Smooth muscle cell (in vitro differentiated cells): ENCODE data around the gene SYCP1. TPM values are rescaled to one million over a fixed set of nuclear protein-coding genes. Genes with fewer than 3 reads are reported as not detected.

Experiments used
- DNase-seq: peaks from one replicate; lab custom pipeline; 2025; ENCODE audit not compliant: unreplicated experiment; lab: John Stamatoyannopoulos, UW
- H2AFZ ChIP-seq: fragments of 200-600 bp; sonication (generic); 2 replicates; pipeline ENCODE4 v1.6.0; 2016; ENCODE audit warnings: antibody characterized with exemption, low read depth, mild to moderate bottlenecking
- H3F3A ChIP-seq: fragments of 200-600 bp; sonication (generic); 2 replicates; pipeline ENCODE4 v1.6.0; 2017; ENCODE audit warnings: antibody characterized with exemption, low read depth
- H3K27ac ChIP-seq: fragments of 200-600 bp; sonication (generic); 2 replicates; pipeline ENCODE4 v1.5.1; 2016; ENCODE audit warnings: low read depth, mild to moderate bottlenecking
- H3K27me3 ChIP-seq: fragments of 200-600 bp; sonication (generic); 2 replicates; pipeline ENCODE4 v1.6.1; 2016; ENCODE audit warnings: low read depth, mild to moderate bottlenecking
- H3K36me3 ChIP-seq: fragments of 200-600 bp; sonication (generic); 2 replicates; pipeline ENCODE4 v1.5.1; 2016; ENCODE audit warnings: low read depth
- H3K4me1 ChIP-seq: fragments of 200-600 bp; sonication (generic); 2 replicates; pipeline ENCODE4 v1.5.1; 2016; ENCODE audit warnings: low read depth
- H3K4me2 ChIP-seq: fragments of 200-600 bp; sonication (generic); 2 replicates; pipeline ENCODE4 v1.6.0; 2016; ENCODE audit warnings: mild to moderate bottlenecking
- H3K4me3 ChIP-seq: fragments of 200-600 bp; sonication (generic); 2 replicates; pipeline ENCODE4 v1.5.1; 2016; ENCODE audit warnings: mild to moderate bottlenecking
- H3K79me2 ChIP-seq: fragments of 200-600 bp; sonication (generic); 2 replicates; pipeline ENCODE4 v1.6.0; 2016; ENCODE audit warnings: low read depth, mild to moderate bottlenecking
- H3K9ac ChIP-seq: fragments of 200-600 bp; sonication (generic); 2 replicates; pipeline ENCODE4 v1.6.0; 2016; ENCODE audit warnings: low read depth
- H3K9me3 ChIP-seq: fragments of 200-600 bp; sonication (generic); replicated peaks from 2 replicates; pipeline ENCODE4 v1.5.1; 2016; ENCODE audit warnings: low read depth
- H4K20me1 ChIP-seq: fragments of 200-600 bp; sonication (generic); 2 replicates; pipeline ENCODE4 v1.6.0; 2016; ENCODE audit warnings: low read depth
- WGBS: methylation state at CpG from one replicate; pipeline ENCODE4 v1.1.7; 2016; ENCODE audit warnings: low lambda C conversion rate; 5-methylcytosine and 5-hydroxymethylcytosine counted together
- polyA plus RNA-seq: library from polyadenylated mRNA; unstranded; fragments of >200 nt; fragmentation: Nextera tagmentation; extraction: Ambion mirVana; gene quantifications from 2 replicates; pipeline ENCODE4 v1.2.1, GENCODE V29; 2016
- total RNA-seq: library from RNA; depleted of rRNA; stranded (reverse); fragments of >200 nt; gene quantifications from 2 replicates; pipeline ENCODE4 v1.2.3, GENCODE V29; 2014
- TF ChIP-seq, protein P1 (sequence below): fragments of 200-600 bp; sonication (generic); IDR thresholded peaks from 2 replicates; pipeline ENCODE4 v1.5.1; 2017; ENCODE audit warnings: borderline replicate concordance, mild to moderate bottlenecking, antibody characterized with exemption; ENCODE audit not compliant: insufficient read depth, poor library complexity, severe bottlenecking

SYCP1 gene
- total and polyA plus RNA-seq, 2 experiments from 2014 or later = not detected

DNA sequence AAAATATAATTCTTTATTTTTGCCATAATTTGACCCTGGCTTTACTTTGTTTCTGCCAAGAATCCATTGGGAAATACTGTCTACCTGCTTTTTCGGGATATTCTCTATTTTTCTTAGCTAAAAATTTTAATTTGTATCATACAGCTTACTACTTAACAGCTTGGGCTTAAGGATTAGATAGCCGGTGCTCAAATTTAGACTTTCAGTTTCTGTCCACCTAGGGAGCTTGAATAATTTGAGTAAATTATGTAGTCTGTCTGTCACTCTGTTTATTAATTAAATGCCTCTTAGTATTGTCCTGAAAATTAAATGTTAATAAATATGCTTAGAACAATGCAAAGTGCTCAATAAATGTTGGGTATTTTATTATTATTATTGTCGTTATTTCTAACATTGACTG is 6.7 kb downstream of the SYCP1 start:
- Histone ChIP-seq H3K4me2 (no peak overlapping the region), H3F3A (no peaks in the 10 kb centered on the region), H3K27ac (no peak overlapping the region), H2AFZ (no peak overlapping the region), H3K4me1 (no peaks in the 10 kb centered on the region), H3K9me3 (no peaks in the 10 kb centered on the region), H3K36me3 (no peaks in the 10 kb centered on the region), H3K4me3 (no peak overlapping the region), H4K20me1 (no peaks in the 10 kb centered on the region), H3K79me2 (no peaks in the 10 kb centered on the region), H3K9ac (no peak overlapping the region), H3K27me3 (peaks cover 27% of the 10 kb centered on the region)
- TF ChIP-seq, protein P1, sequence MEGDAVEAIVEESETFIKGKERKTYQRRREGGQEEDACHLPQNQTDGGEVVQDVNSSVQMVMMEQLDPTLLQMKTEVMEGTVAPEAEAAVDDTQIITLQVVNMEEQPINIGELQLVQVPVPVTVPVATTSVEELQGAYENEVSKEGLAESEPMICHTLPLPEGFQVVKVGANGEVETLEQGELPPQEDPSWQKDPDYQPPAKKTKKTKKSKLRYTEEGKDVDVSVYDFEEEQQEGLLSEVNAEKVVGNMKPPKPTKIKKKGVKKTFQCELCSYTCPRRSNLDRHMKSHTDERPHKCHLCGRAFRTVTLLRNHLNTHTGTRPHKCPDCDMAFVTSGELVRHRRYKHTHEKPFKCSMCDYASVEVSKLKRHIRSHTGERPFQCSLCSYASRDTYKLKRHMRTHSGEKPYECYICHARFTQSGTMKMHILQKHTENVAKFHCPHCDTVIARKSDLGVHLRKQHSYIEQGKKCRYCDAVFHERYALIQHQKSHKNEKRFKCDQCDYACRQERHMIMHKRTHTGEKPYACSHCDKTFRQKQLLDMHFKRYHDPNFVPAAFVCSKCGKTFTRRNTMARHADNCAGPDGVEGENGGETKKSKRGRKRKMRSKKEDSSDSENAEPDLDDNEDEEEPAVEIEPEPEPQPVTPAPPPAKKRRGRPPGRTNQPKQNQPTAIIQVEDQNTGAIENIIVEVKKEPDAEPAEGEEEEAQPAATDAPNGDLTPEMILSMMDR = no peak
- DNase-seq = no peak
- 87% methylated on average over 3 of the region's 3 CpGs for WGBS

DNA sequence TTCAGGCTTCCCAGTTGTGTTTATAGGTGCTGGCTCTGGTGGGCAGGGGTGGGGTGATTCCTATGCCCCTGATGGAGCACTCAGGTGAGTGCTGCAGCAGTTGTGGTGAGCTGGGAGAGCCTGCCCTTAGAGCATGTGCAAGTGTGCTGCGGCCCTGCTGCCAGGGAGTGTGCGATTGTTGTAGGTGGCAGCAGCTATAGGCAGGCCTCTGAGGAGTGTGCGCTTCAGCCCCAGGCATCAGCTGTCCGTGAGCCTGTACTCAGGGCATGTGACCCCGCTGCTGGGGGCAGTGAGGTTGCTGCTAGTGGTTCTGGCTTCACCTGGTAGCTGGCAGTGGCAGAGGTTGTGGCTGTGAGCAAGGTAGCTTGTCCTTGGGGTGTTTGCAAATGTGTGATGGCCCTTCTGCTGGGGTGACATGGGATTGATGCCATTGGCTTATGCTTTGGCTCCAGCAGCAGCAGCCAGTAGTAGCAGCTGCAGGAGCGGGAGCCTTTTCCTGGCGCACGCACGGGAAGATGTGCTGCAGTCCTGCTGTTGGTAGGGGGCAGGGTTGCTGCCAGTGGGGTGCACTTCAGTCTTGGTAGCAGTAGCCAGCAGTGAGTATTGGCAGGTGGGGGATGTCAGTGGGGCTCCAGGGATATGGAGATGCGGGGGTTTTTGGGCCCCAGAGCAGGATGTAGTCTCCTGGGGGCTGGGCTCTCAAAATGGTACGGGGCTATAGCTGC is 37.7 kb downstream of the SYCP1 start:
- 84% methylated on average over 11 of the region's 11 CpGs for WGBS
- Histone ChIP-seq H2AFZ (no peak overlapping the region), H3K4me1 (no peaks in the 10 kb centered on the region), H3K9ac (no peak overlapping the region), H3K27me3 (peaks cover 7% of the 10 kb centered on the region), H3K4me3 (no peak overlapping the region), H4K20me1 (no peaks in the 10 kb centered on the region), H3K36me3 (no peaks in the 10 kb centered on the region), H3K27ac (no peak overlapping the region), H3K79me2 (no peaks in the 10 kb centered on the region), H3F3A (no peaks in the 10 kb centered on the region), H3K9me3 (no peaks in the 10 kb centered on the region), H3K4me2 (no peak overlapping the region)
- no peak for DNase-seq
- TF ChIP-seq, protein P1 = no peak

DNA sequence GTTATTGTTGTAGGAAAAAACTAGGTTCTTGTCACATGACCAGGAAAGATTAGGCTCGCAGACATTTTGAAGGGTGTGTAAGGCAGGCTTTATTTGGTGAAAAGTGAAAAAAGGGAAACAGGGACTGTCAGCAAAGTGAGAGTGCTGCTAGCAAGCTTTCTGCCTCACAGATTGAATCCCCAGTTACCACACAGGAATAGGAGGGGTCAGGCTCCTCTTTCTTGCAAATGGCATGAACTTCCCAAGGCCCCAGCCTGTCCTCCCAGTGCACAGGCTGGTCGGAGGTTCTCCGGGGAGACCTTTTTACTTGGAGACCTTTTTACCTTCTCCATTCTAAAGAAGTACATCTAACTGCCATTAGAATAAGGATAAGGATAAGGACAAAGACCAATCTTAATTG is 42.1 kb downstream of the SYCP1 start:
- TF ChIP-seq, protein P1 = no peak
- Histone ChIP-seq H3K36me3 (no peaks in the 10 kb centered on the region), H3K27ac (no peak overlapping the region), H3K27me3 (no peaks in the 10 kb centered on the region), H3K4me2 (no peak overlapping the region), H3K9ac (no peak overlapping the region), H4K20me1 (no peaks in the 10 kb centered on the region), H3K4me1 (peaks cover 2% of the 10 kb centered on the region), H3K9me3 (no peaks in the 10 kb centered on the region), H3F3A (no peaks in the 10 kb centered on the region), H3K79me2 (no peaks in the 10 kb centered on the region), H3K4me3 (no peak overlapping the region), H2AFZ (peak overlapping the region; percentile 45)
- no peak for DNase-seq
- WGBS = 62% methylated on average over 3 of the region's 3 CpGs

DNA sequence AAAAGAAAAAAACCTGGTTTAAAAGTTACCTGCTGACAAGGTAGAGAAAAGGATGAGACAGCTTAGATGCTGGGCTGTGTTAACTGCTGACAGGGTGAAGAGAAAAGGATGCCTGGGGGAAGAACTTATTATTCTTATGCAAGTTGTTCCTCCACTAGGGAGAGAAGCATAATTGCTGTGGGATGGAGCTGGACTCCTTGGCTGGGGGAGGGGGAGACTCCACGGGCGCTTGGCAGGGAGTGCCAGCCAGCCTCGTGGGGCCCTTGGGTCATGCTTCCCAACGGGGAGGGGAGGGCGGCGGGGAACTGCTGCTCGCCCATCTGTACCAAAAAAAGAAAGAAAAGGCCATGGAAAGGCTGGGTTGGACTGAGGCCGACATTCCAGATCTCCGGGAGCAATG is 47.2 kb downstream of the SYCP1 start:
- no peaks in the 10 kb centered on the region for H3K36me3 ChIP-seq
- H3K27me3 ChIP-seq = no peaks in the 10 kb centered on the region
- H3K4me3 ChIP-seq = peak overlapping the region; percentile 27
- H3K9ac ChIP-seq = no peak overlapping the region
- TF ChIP-seq, protein P1 = no peak
- H3K27ac ChIP-seq = no peak overlapping the region
- H3K4me1 ChIP-seq = peaks cover 7% of the 10 kb centered on the region
- no peaks in the 10 kb centered on the region for H3F3A ChIP-seq
- DNase-seq = no peak
- peak overlapping the region; percentile 74 for H3K4me2 ChIP-seq
- H3K9me3 ChIP-seq = no peaks in the 10 kb centered on the region
- peak overlapping the region; percentile 90 for H2AFZ ChIP-seq
- 46% methylated on average over 5 of the region's 9 CpGs for WGBS
- no peaks in the 10 kb centered on the region for H3K79me2 ChIP-seq
- H4K20me1 ChIP-seq = no peaks in the 10 kb centered on the region
